ENCODE data around the gene STPG1.
A peak's percentile ranks its signal among the peaks of the same experiment; 100 is the strongest.
"Not testable (repeated sequence)": the region's sequence is repeated elsewhere in the genome, so short reads cannot be mapped to it uniquely, and the experiment has no call there.

Gene STPG1, protein sequence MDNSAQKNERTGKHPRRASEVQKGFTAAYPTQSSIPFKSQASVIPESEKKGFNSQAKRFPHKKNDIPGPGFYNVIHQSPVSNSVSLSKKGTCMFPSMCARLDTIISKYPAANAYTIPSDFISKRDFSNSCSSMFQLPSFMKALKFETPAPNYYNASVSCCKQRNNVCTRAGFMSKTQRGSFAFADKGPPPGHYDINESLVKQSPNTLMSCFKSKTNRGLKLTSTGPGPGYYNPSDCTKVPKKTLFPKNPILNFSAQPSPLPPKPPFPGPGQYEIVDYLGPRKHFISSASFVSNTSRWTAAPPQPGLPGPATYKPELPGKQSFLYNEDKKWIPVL

DNA sequence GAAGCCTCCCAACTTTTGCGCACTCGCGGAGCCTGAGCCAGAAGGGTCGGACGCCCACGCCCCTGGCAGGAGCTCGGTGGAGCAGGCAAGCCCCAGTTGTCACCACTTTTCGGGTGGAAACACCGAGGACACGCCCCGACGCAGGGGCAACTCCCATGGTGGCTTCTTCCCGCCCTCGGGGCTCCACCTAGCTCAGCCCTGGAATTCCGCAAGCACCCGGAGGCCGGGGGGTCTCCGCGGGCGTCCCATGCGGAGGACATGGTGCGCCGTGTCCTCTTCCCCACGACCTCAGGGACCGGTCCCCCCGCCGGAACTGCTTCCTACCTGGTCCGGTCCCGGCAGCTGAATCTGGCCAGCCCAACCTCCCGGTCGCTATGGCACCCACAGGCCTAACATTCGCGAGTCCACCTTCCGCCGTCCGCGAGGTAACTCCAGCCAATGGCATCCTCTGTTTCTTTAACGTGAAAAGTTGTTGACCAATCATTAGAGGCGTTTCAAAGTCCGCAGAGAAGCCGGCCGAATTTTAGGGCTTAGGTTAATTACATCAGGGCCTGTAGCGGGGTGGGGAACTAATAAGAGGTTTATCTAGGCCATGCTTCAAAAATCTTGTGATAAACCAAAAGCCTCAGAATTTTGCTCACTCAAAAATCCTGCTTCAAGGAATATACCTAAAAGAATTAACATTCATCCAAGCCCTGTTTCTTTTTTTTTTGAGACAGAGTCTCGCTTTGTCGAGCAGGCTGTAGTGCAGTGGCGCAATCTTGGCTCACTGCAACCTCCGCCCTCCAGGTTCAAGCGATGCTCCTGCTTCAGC, at the start of gene STPG1:
STPG1 (minus strand) TSS at position 433 of the 814 bp plus-strand sequence. CDS start 12,394 bp downstream, outside the sequence.
- Histone ChIP-seq H3K27me3 (replicated peaks) (no peaks in the 10 kb centered on the region), H3K27ac (peak within 1 kb of the TSS; percentile 77), H3K36me3 (replicated peaks) (no peaks in the 10 kb centered on the region), H3K4me3 (ENCODE audit: low read depth, low read length) (peak within 1 kb of the TSS; percentile 86)
- peak; percentile 77 for DNase-seq
- TF ChIP-seq, protein P1, sequence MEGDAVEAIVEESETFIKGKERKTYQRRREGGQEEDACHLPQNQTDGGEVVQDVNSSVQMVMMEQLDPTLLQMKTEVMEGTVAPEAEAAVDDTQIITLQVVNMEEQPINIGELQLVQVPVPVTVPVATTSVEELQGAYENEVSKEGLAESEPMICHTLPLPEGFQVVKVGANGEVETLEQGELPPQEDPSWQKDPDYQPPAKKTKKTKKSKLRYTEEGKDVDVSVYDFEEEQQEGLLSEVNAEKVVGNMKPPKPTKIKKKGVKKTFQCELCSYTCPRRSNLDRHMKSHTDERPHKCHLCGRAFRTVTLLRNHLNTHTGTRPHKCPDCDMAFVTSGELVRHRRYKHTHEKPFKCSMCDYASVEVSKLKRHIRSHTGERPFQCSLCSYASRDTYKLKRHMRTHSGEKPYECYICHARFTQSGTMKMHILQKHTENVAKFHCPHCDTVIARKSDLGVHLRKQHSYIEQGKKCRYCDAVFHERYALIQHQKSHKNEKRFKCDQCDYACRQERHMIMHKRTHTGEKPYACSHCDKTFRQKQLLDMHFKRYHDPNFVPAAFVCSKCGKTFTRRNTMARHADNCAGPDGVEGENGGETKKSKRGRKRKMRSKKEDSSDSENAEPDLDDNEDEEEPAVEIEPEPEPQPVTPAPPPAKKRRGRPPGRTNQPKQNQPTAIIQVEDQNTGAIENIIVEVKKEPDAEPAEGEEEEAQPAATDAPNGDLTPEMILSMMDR (IDR thresholded peaks at IDR 0.05; ENCODE audit: low read depth, low read length, missing control alignments): no peak
- in situ Hi-C loops (cut with HindIII; ENCODE audit: low pct_ligation_motif_present, low sequenced_read_pairs): no loop called here

DNA sequence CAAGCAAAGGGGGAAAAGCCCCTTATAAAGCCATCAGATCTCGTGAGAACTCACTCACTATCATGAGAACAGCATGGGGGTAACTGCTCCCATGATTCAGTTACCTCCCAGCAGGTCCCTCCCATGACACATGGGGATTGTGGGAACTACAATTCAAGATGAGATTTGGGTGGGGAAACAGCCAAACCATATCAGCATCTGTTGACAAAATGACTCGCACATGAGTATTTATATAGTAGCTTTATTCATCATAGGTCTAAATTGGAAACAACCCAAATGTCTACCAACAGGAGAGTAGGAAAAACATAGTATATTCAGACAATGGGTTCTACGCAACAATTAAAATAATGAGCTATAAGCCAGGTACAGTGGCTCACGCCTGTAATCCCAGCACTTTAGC, 48.5 kb upstream of the STPG1 start:
- H3K36me3 ChIP-seq (replicated peaks); in situ Hi-C loops (cut with HindIII; ENCODE audit: low pct_ligation_motif_present, low sequenced_read_pairs); H3K27me3 ChIP-seq (replicated peaks); H3K27ac ChIP-seq; DNase-seq; H3K4me3 ChIP-seq (ENCODE audit: low read depth, low read length): not testable (repeated sequence)

DNA sequence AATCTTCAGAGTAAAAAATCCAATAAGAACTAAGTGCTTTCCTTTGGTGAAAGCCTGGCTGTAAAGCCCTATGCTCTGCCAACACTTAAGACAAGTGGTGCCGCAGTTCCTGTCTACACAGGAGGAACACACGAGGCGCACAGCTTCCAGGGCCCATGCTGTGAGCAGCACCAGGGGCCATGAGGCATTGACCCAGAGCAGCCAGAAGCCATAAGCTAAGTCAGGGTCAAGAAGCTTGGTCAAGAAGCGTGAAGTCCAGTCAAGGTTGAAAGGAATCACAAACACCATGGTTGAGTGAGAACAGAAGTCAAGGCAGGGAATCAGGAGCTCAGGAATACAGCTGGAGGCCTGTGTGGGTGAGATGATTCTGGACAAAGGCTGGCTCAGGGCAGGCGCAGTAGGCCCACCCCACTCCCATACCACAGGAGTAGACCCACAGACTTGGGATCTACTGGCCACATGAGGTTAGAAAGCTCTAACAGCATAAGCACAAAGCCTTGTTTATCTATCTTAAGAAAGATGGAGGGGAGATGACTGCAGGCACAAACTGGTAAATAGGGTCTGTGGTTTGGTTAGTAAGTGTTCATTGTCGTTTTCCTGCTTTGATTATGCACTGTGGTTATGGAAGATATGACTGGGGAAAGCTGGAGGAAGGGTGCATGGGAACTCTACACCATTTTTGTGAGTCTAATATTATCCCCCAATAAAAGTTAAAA, 46.1 kb upstream of the STPG1 start:
- no peak overlapping the region for H3K4me3 ChIP-seq (ENCODE audit: low read depth, low read length)
- peaks cover 5% of the 10 kb centered on the region for H3K36me3 ChIP-seq (replicated peaks)
- TF ChIP-seq, protein P1 (IDR thresholded peaks at IDR 0.05; ENCODE audit: low read depth, low read length, missing control alignments): no peak
- DNase-seq: no peak
- no peaks in the 10 kb centered on the region for H3K27me3 ChIP-seq (replicated peaks)
- in situ Hi-C loops (cut with HindIII; ENCODE audit: low pct_ligation_motif_present, low sequenced_read_pairs): no loop called here
- no peak overlapping the region for H3K27ac ChIP-seq

DNA sequence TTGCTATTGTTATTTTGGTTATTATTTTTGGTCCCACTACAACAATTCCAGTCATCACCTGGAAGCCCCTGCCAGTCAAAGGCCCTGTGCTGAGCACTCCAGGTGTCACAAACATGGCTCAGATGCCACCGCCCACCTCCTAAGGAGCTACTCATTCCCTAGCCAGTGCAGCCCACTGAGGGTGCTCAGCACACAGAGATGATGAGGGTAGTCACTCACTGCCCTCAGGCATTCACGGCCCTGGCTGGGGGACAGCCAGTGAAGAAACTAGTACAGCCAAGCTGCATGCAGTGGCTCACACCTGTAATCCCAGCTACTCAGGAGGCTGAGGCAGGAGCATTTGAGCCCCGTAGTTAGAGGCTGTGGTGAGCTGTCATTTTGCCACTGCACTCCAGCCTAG, 44.3 kb upstream of the STPG1 start:
- Histone ChIP-seq H3K27me3 (replicated peaks) (no peaks in the 10 kb centered on the region), H3K27ac (no peak overlapping the region), H3K4me3 (ENCODE audit: low read depth, low read length) (no peak overlapping the region), H3K36me3 (replicated peaks) (peaks cover 5% of the 10 kb centered on the region)
- TF ChIP-seq, protein P1 (IDR thresholded peaks at IDR 0.05; ENCODE audit: low read depth, low read length, missing control alignments): no peak
- no peak for DNase-seq
- in situ Hi-C loops (cut with HindIII; ENCODE audit: low pct_ligation_motif_present, low sequenced_read_pairs): no loop called here

DNA sequence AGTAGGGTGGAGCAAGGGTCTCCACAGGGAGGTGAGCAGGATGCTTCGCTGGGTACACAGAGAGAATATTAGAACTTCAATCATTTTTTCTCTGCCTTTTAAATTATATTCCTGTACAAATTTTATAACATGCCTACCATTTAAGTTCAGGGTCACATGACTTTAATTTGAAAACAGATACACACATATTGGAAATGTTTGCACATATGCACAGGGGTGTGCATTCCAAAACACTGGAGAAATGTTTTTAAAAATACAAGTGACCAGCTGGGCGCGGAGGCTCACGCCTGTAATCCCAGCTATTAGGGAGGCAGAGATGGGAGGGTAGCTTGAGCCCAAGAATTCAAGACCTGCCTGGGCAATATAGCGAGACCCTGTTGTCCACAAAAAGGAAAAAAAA, 41.7 kb upstream of the STPG1 start:
- Histone ChIP-seq H3K27me3 (replicated peaks) (no peaks in the 10 kb centered on the region), H3K4me3 (ENCODE audit: low read depth, low read length) (no peak overlapping the region), H3K36me3 (replicated peaks) (peaks cover 2% of the 10 kb centered on the region), H3K27ac (no peak overlapping the region)
- in situ Hi-C loops (cut with HindIII; ENCODE audit: low pct_ligation_motif_present, low sequenced_read_pairs): no loop called here
- TF ChIP-seq, protein P1 (IDR thresholded peaks at IDR 0.05; ENCODE audit: low read depth, low read length, missing control alignments): no peak
- DNase-seq: no peak

DNA sequence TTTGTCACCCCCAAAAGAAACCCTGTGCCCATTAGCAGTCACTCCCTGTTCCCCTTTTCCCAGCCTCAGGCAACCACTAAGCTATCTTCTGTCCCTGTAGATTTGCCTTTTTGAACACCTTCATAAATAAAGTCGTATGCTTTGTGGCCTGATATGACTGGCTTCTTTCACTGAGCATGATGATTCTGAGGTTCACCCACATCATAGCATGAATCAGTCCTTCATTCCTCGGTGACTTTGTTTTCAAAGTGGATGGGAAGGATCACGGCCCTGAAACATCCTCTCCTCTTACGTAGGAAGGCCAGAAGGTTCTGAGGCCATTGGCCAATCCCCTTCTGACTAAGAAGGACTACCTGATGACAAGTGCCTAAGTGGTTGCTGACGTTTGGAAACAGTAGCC, 41.1 kb upstream of the STPG1 start:
- H3K27me3 ChIP-seq (replicated peaks): no peaks in the 10 kb centered on the region
- in situ Hi-C loops (cut with HindIII; ENCODE audit: low pct_ligation_motif_present, low sequenced_read_pairs): no loop called here
- H3K27ac ChIP-seq: no peak overlapping the region
- H3K36me3 ChIP-seq (replicated peaks): peaks cover 2% of the 10 kb centered on the region
- no peak overlapping the region for H3K4me3 ChIP-seq (ENCODE audit: low read depth, low read length)
- TF ChIP-seq, protein P1 (IDR thresholded peaks at IDR 0.05; ENCODE audit: low read depth, low read length, missing control alignments): no peak
- no peak for DNase-seq
